GM12872 (cell line): Measurements from ENCODE around the gene OGFOD1.

ENCODE experiments used
- CTCF ChIP-seq: IDR thresholded peaks from 3 replicates; pipeline ENCODE4 v1.5.1; 2011; ENCODE audit warnings: low read depth, mild to moderate bottlenecking, low read length, moderate library complexity; ENCODE audit not compliant: insufficient read depth

OGFOD1 gene

GRCh38 chr16:56414366-56414765, 37.0 kb upstream of the OGFOD1 start:
- TF ChIP-seq CTCF: no peak

- TF ChIP-seq CTCF: no peak
Observed at GRCh38 chr16:56415875-56416274, 35.5 kb upstream of the OGFOD1 start.

DNA sequence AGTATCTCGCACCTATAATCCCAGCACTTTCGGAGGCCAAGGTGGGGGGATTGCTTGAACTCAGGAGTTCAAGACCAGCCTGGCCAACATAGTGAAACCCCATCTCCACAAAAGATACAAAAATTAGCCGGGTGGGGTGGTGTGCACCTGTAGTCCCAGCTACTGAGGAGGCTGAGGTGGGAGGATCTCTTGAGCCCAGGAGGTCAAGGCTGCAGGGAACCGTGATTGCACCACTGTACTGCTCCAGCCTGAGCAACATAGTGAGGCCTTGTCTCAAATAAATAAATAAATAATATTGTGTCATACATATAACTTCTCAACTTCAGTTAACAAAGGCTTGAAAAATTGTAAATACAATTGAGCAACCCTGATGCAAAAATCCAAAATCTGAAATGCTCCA, 34.2 kb upstream of the OGFOD1 start:
- no peak for TF ChIP-seq CTCF

- no peak for TF ChIP-seq CTCF
Observed at GRCh38 chr16:56419740-56420548, 31.4 kb upstream of the OGFOD1 start.

DNA sequence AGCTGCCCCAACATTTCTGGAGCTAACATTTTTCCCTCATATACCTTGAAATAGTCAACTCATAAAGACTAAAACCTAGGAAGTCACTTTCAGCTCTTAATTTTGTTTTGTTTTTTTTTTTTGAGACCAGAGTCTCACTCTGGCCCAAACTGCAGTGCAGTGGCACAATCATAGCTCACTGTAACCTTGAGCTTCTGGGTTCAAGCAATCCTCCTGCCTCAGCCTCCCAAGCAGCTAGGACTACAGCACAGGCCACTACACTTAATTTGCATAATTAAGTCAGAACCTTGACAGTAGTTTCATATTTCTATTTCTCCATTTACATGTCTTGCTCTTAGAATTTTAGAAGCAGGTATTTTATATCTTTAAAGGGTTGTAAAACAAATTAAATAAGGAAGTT, 30.7 kb upstream of the OGFOD1 start:
- no peak for TF ChIP-seq CTCF

GRCh38 chr16:56421313-56421712, 30.0 kb upstream of the OGFOD1 start:
- TF ChIP-seq CTCF: no peak

DNA sequence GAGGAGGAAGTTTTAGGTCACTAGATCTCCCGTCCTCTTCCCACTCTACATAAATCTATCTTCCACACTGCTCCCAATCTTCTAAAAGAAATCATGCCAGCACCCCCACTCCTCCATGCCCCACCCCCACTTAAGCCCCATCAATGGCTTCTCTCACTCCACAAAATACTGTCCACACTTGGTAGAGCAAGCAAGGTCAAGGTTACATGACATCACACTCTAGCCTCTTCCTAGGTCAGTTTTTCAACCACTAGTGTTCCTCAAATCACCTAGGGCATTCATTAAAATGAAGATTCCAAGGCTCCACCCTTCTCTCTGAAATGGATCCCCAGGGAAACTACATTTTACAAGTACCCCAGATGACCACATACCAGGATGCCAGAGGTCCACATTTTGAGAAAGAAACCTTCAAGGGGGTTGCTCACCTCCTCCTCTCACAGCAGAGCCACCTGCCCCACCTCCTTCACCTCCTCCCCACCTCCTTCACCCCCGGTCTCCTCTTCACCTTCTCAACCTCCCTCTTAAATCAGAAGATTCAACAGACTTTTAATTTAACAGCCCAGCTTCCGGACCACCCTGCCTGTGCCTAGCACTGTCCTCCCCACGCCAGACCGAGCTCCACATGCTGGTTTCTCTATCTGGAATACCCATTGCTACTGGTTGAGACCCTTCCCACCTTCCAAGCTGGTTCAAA, 29.2 kb upstream of the OGFOD1 start:
- TF ChIP-seq CTCF: no peak
